Activated gamma-delta T cell treated with anti-CD3 and anti-CD28 coated beads, Interleukin-2, amount 50 U/mL, for 16 hours (primary cell): ENCODE measurements around the gene FKBP1A.

Experiments used
- DNase-seq: peaks from one replicate; pipeline ENCODE4 v3.0.0-alpha.2; 2020; ENCODE audit warnings: low read depth

Gene FKBP1A

GRCh38 chr20:1383623-1384404 lies 9.0 kb downstream of the FKBP1A start:
- DNase-seq, result no peak

- DNase-seq, result no peak
Measured at GRCh38 chr20:1382670-1383069, 10.2 kb downstream of the FKBP1A start.

GRCh38 chr20:1381753-1382591 lies 10.9 kb downstream of the FKBP1A start:
- DNase-seq, result no peak

- DNase-seq, result no peak
Measured at GRCh38 chr20:1378735-1379125, 14.1 kb downstream of the FKBP1A start.

GRCh38 chr20:1377984-1378734 lies 14.7 kb downstream of the FKBP1A start:
- DNase-seq, result no peak

- DNase-seq, result no peak
Measured at GRCh38 chr20:1377341-1377871, 15.4 kb downstream of the FKBP1A start.

GRCh38 chr20:1376408-1377270 lies 16.2 kb downstream of the FKBP1A start:
- DNase-seq, result no peak

GRCh38 chr20:1376007-1376406 lies 16.8 kb downstream of the FKBP1A start:
- DNase-seq, result no peak

- no peak for DNase-seq
Measured at GRCh38 chr20:1375515-1375914, 17.3 kb downstream of the FKBP1A start.

- DNase-seq, result no peak
Measured at GRCh38 chr20:1374246-1374645, 18.6 kb downstream of the FKBP1A start.

- no peak for DNase-seq
Measured at GRCh38 chr20:1373614-1374013, 19.2 kb downstream of the FKBP1A start.

- no peak for DNase-seq
Measured at GRCh38 chr20:1373036-1373435, 19.8 kb downstream of the FKBP1A start.

- DNase-seq, result no peak
Measured at GRCh38 chr20:1371830-1372539, 20.9 kb downstream of the FKBP1A start.

- no peak for DNase-seq
Measured at GRCh38 chr20:1371202-1371782, 21.6 kb downstream of the FKBP1A start.

- DNase-seq, result no peak
Measured at GRCh38 chr20:1370548-1371110, 22.2 kb downstream of the FKBP1A start.

- DNase-seq, result no peak
Measured at GRCh38 chr20:1369970-1370369, 22.9 kb downstream of the FKBP1A start.

GRCh38 chr20:1368448-1369199 lies 24.2 kb downstream of the FKBP1A start:
- DNase-seq, result no peak

GRCh38 chr20:1367479-1367878 lies 25.4 kb downstream of the FKBP1A start:
- no peak for DNase-seq

- no peak for DNase-seq
Measured at GRCh38 chr20:1364106-1364505, 28.7 kb downstream of the FKBP1A start.
